ENCODE measurements around the gene CDC6. TPM values are rescaled to one million over a fixed set of nuclear protein-coding genes. Genes with fewer than 3 reads are reported as not detected.

The CDC6 gene
- total RNA-seq, 1 experiment from 2014 or later: 96.8 TPM

GRCh38 chr17:40317345-40317873, 29.7 kb downstream of the CDC6 start:
- peak overlapping the region; percentile 32 for H3K27ac Mint-ChIP-seq (ENCODE audit: low read depth, unreplicated experiment)
- peaks cover 85% of the 10 kb centered on the region for H3K4me1 Mint-ChIP-seq (ENCODE audit: insufficient read depth, unreplicated experiment)
- TF ChIP-seq CTCF (IDR thresholded peaks at IDR 0.05; ENCODE audit: unreplicated experiment): peak; percentile 54
- H3K4me3 Mint-ChIP-seq (ENCODE audit: unreplicated experiment): peak overlapping the region; percentile 81
- no peaks in the 10 kb centered on the region for H3K9me3 Mint-ChIP-seq (ENCODE audit: unreplicated experiment)
- CTCF ChIA-PET: interaction anchor here (0.6 to 1.9 kb wide), 20 partner anchors 10 to 1393 kb away, joined by 3 to 7 read pairs (median 4); no protein-coding TSS in a partner anchor
- H3K27me3 Mint-ChIP-seq (ENCODE audit: insufficient read depth, unreplicated experiment): no peaks in the 10 kb centered on the region
- no TSS peak for BruUV-seq (replicated peaks)
- intact Hi-C loops (cut with micrococcal nuclease): no loop called here
- peaks cover 7% of the 10 kb centered on the region for H3K36me3 Mint-ChIP-seq (ENCODE audit: insufficient read depth, unreplicated experiment)
- DNase-seq (ENCODE audit: unreplicated experiment): peak; percentile 77
- POLR2A ChIA-PET: interaction anchor here (0.5 to 4.3 kb wide), 13 partner anchors 8 to 217 kb away, joined by 3 to 24 read pairs (median 4); partner anchors contain the start of gene NR1D1

- H3K9me3 Mint-ChIP-seq (ENCODE audit: unreplicated experiment): no peaks in the 10 kb centered on the region
- H3K27me3 Mint-ChIP-seq (ENCODE audit: insufficient read depth, unreplicated experiment): no peaks in the 10 kb centered on the region
- TSS peak; percentile 64 for BruUV-seq (replicated peaks)
- H3K4me1 Mint-ChIP-seq (ENCODE audit: insufficient read depth, unreplicated experiment): peaks cover 86% of the 10 kb centered on the region
- peak overlapping the region; percentile 32 for H3K27ac Mint-ChIP-seq (ENCODE audit: low read depth, unreplicated experiment)
- intact Hi-C loops (cut with micrococcal nuclease): no loop called here
- peak overlapping the region; percentile 81 for H3K4me3 Mint-ChIP-seq (ENCODE audit: unreplicated experiment)
- no peak for TF ChIP-seq CTCF (IDR thresholded peaks at IDR 0.05; ENCODE audit: unreplicated experiment)
- CTCF ChIA-PET: interaction anchor here (0.6 to 1.6 kb wide), 14 partner anchors 10 to 205 kb away, joined by 3 to 6 read pairs (median 4); no protein-coding TSS in a partner anchor
- peaks cover 7% of the 10 kb centered on the region for H3K36me3 Mint-ChIP-seq (ENCODE audit: insufficient read depth, unreplicated experiment)
- peak; percentile 97 for DNase-seq (ENCODE audit: unreplicated experiment)
- POLR2A ChIA-PET: interaction anchor here (0.6 to 4.3 kb wide), 12 partner anchors 9 to 218 kb away, joined by 3 to 24 read pairs (median 4); partner anchors contain the start of gene NR1D1
Observed at GRCh38 chr17:40317880-40318829, 30.5 kb downstream of the CDC6 start.

- ChIA-PET CTCF (interaction anchor here (0.6 to 1.0 kb wide), 8 partner anchors 9 to 305 kb away, joined by 3 to 7 read pairs (median 3); no protein-coding TSS in a partner anchor), POLR2A (interaction anchor here (0.5 to 2.8 kb wide), 7 partner anchors 9 to 162 kb away, joined by 3 to 11 read pairs (median 3); no protein-coding TSS in a partner anchor)
- peak overlapping the region; percentile 32 for H3K27ac Mint-ChIP-seq (ENCODE audit: low read depth, unreplicated experiment)
- TF ChIP-seq CTCF (IDR thresholded peaks at IDR 0.05; ENCODE audit: unreplicated experiment): no peak
- no TSS peak for BruUV-seq (replicated peaks)
- H3K36me3 Mint-ChIP-seq (ENCODE audit: insufficient read depth, unreplicated experiment): peaks cover 7% of the 10 kb centered on the region
- H3K9me3 Mint-ChIP-seq (ENCODE audit: unreplicated experiment): no peaks in the 10 kb centered on the region
- H3K27me3 Mint-ChIP-seq (ENCODE audit: insufficient read depth, unreplicated experiment): no peaks in the 10 kb centered on the region
- no peak for DNase-seq (ENCODE audit: unreplicated experiment)
- intact Hi-C loops (cut with micrococcal nuclease): no loop called here
- peaks cover 86% of the 10 kb centered on the region for H3K4me1 Mint-ChIP-seq (ENCODE audit: insufficient read depth, unreplicated experiment)
- H3K4me3 Mint-ChIP-seq (ENCODE audit: unreplicated experiment): peak overlapping the region; percentile 81
Observed at GRCh38 chr17:40318830-40319391, 31.2 kb downstream of the CDC6 start.

Data from MCF 10A (cell line).